ENCODE measurements around the gene PI4K2A.
"Not testable (repeated sequence)": the region's sequence is repeated elsewhere in the genome, so short reads cannot be mapped to it uniquely, and the experiment has no call there.

PI4K2A gene

GRCh38 chr10:97632949-97633884 is 7.3 kb upstream of the PI4K2A start, which contains the start of gene MORN4:
MORN4 (minus strand) TSS chr10:97633500; CDS start chr10:97619653, 13,847 bp downstream.
- DNase-seq = peak; percentile 70

GRCh38 chr10:97633921-97634320 is 6.5 kb upstream of the PI4K2A start:
- no peak for DNase-seq

GRCh38 chr10:97635577-97635976 is 4.9 kb upstream of the PI4K2A start:
- no peak for DNase-seq

DNA sequence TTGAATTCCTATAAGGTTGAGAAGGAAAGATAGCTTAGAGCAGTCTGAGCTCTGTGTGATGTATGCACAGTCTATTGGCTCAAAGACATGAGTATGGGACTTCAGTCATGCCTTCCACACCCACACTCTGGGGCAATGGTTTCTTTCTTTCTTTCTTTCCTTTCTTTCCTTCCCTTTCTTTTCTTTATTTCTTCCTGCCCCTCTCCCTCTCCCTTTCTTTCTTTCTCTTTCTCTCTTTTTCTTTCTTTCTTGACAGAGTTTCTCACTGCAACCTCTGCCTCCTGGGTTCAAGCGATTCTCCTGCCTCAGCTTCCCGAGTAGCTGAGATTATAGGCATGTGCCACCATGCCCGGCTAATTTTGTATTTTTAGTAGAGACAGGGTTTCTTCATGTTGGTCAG is 1.4 kb upstream of the PI4K2A start:
- DNase-seq = not testable (repeated sequence)

GRCh38 chr10:97640868-97641811 is 669 bp downstream of the PI4K2A start:
- no peak for DNase-seq

DNA sequence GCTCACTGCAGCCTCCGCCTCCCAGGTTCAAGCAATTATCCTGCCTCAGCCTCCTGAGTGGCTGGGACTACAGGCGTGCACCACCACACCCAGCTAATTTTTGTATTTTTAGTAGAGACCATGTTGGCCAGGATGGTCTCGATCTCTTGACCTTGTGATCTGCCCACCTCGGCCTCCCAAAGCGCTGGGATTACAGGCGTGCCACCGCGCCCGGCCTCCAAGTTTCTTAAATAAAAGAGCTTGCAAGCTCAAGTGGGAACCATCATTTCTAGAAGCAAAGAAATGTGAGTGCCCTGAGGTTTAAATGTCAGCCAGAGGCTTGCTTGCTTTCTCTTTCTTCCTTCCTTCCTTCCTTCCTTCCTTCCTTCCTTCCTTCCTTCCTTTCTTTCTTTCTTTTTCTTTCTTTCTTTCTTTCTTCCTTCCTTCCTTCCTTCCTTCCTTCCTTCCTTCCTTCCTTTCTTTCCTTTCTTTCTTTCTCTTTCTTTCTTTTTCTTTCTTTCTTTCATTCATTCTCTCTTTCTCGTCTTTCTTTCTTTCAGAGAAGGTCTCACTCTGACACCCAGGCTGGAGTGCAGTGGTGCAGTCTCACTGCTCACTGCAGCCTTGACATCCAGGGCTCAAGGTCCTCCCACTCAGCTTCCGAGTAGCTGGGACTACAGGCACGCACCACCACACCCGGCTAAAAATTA is 2.1 kb downstream of the PI4K2A start:
- DNase-seq = not testable (repeated sequence)

DNA sequence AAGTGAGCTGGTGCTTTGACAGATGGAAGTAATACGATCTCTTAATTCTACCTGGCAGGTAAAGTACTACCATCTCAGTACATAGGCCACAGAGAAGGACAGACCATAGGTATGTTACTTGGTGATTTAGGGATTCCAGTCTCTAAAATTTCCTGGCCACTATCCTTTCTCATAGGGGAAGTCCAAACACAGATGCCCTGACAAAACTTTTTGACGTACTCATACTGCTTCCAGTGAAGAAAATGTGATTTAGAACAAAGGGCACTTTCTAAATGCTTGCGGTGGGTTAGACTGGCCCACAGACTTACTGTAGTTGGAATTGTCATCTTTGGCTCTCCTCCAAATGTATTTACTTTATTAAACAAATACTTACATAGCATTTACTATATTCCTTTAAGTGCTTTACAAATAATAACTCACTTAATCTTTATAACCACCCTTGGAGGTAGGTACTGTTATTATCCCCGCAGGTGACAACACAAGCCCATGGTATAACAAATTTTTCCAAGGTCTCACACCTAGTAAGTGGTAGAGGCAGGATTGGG is 3.0 kb downstream of the PI4K2A start:
- no peak for DNase-seq

DNA sequence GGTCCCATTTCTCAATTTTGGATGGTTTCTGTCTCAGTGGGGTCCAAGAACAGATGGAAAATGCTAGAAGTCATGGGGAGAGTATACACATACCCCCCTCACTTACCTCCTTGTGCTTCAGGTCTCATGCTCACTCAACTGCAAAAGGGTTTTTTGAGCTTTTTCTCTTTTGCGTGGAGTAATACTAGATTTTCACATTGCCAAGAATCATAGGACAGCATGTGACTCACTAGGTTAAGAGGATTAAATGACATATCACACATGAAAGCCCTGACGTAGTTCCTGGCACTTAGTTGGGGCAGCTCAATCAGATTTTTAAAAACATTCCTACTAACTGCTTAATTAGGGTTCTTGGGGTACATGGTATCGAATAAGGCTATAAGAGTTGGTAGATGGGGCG is 4.5 kb downstream of the PI4K2A start:
- DNase-seq = no peak

GRCh38 chr10:97647556-97647955 is 7.1 kb downstream of the PI4K2A start:
- no peak for DNase-seq

DNA sequence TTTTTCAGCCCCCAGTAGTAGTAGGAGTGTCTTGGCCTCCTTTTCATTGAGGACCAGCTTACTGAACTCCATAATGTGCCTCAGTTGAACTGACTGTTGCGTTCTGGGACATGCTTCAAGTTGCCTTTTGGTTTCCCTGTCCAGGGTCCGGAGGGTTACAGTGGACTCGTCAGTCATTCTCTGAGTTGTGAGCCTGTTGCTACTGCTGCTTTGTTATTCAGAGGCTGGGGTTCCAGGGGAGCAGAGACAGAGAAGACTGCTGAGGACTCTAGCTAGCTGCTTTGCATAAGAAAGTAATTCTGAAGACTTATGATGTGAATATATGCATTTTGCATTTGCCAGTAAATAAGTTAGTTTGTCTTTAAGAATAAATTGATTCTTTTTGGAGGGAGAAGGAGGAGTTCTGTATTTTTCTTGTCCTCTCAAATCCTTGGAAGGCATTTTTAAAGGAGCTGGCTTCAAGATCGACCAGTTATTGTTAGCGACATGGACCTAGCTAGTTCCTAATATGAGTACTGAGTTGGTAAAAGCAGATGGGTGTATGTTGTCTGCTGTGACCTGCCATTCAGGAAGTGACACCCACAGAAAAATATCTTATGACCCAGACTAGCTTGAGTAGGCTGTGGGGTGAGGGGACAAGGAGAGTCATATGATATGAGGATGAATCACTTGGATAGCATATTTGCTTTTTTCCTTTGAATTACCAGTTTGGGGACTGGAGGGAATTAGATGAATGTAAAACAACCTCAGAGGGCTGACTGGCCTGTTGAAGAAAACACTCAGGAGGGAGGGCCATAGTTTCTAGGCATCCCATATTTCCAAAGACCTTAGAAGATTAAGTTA is 8.3 kb downstream of the PI4K2A start:
- no peak for DNase-seq

- not testable (repeated sequence) for DNase-seq
Observed at GRCh38 chr10:97649405-97649750, 8.9 kb downstream of the PI4K2A start.

DNA sequence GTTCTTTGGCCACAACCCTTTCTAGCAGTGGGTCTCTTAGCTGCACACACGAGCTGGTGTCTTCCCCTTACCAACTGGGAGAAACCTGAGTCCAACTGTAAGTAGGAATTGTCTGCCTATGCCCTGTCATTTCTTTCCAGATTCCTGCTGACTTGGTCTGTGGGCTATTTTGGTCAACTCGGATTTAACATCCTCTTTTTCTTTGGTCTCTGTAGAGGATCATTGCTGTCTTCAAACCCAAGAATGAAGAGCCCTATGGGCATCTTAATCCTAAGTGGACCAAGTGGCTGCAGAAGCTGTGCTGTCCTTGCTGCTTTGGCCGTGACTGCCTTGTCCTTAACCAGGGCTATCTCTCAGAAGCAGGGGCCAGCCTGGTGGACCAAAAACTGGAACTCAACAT is 10.3 kb downstream of the PI4K2A start:
- no peak for DNase-seq

DNA sequence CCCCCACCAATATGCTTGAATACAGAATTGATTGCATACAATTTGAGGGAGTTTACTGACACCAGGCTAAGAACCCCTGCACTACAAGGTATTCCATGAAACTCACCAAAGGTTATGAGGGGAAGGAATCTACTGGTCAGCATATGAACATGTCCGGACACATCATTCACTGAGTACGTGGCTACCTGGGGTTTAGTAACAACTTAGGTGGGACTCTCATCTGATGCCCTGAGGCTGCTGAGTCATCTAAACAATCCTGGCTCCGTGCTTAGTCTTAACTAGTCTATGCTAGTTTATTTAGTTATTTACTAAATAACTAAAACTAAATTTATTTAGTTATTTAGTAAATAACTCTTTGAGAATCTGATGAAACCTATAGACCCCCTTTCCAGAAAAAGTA is 11.3 kb downstream of the PI4K2A start:
- no peak for DNase-seq

DNA sequence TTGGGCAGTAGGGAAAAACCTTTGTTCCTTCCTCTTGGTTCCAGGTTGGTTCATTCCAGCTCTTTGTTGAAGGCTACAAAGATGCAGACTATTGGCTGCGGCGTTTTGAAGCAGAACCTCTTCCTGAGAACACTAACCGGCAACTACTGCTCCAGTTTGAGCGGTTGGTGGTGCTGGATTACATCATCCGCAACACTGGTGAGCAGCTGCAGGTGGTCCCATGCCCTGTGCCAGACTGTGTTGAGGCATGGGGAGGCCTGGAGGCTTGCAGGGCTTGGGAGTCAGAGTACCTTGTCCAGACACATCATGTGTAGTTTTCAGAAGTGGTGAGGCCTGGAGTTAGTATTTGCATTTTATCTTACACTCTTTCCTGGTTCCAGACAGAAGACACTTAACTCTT is 16.3 kb downstream of the PI4K2A start:
- DNase-seq = no peak

DNA sequence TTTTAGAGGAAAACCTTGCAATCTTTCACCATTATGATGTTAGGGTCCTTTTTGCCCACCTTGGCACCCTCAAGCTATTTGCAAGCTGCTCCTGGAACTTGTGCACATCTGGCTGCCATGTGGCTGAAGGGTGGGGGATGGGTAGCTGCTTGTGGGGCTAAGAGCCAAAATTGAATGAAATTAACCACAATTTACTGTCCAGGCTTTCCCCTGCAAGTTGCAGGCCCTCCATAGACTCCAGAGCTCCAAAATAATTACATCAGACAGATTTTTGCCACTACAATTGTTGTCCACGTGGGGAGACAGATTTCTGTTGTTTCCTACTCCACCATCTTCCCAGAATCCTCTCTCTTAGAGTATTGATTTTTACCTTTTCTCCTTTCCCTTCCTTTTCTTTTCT is 19.1 kb downstream of the PI4K2A start:
- no peak for DNase-seq

DNA sequence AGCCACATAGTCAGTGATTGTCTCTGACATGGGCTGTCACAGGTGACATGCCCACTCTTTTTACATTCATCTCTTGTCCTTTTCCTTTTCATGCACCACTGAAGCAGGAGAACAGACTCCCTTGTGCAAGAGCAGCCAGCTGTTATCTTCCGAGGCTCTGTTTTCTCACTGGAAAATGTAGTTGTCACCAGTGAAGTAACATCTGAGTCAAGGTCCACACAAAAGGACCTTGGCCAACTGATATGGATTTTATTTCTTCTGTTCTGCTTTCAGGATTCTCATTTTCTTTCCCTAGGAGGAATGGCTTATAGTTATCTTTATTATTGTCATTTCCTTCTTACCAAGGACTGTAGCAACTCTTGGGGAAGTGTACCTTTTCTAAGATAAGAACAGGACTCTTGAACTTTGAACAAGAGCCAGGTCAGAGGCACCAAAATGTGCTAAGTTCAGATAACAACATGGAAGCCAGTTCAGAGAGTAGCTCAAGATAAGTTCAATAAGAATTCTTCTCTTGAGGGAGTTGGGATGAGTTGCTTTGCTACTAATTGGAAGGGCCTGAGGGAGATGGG is 23.9 kb downstream of the PI4K2A start:
- DNase-seq = no peak

DNA sequence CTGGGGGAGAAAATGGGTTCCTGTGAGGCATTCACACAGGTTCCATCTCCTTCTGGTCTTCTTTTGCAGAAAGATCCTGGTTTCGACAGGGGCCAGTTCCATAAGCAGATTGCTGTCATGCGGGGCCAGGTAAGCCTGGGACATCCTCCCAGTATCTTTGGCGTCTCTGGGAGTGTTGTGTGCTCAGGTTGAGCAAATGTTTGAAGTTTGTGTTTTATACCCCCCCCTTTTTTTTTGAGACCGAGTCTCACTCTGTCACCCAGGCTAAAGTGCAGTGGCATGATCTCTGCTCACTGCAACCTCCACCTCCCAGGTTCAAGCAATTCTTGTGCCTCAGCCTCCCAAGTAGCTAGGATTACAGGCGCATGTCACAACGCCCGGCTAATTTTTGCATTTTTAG is 26.5 kb downstream of the PI4K2A start:
- DNase-seq = no peak

GRCh38 chr10:97667463-97667862 is 27.0 kb downstream of the PI4K2A start:
- DNase-seq = no peak

DNA sequence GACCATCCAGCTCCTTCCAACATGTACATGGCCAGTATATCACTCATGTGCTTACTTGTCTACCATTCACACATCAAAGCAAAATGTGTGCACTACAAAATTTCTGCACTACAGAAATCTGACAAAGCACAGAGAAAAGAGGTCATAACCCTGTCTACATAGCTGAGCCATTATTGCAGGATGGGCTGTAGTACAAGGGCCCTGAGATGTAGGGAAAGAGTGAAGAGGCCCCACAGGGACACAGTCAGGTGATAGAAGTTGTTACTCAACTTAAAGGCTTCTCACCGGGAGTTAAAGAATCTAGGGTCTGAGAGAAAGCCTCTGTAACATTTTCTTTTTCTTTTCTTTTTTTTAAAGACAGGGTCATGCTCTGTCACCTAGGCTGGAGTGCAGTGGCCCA is 29.1 kb downstream of the PI4K2A start:
- DNase-seq = no peak

DNA sequence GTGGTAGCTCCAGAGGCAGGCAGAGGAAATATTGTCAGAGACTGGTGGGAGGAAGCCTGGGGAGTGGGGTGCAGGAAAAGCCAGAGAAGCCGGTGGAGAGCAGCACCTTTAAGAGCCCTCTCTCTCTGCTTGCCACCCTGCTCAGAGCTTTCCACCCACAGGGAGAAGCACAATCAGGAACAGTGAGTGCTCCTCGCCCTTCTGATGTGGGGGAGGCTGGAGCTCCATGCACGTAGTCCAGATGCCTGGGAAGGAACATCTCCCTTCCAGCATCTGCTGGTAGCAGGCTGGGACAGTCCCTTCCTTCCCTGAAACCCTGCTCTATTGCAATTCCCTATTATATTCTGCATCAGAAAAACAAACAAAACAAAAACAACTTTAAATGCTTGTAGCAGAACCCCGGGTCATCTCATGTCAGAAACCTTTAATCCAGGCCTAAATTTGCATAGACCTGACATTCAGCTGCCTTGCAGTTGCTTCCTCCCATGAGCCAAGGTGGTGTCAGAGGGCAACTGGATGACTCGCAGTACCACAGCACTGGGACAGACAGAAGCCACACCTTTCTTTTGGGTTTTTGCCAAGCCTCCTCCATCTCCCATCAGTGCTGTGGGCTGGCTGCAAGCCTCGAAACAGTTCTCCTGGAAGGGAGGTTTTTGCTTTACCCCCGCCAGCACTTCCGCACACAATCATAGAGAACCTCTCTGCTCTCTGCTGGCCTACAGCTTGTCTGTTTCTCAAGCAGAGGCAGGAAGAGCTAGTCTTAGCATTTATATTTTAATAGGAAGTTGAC is 33.5 kb downstream of the PI4K2A start:
- DNase-seq = no peak

- DNase-seq = no peak
Observed at GRCh38 chr10:97675222-97675621, 34.8 kb downstream of the PI4K2A start.
